M059J (cell line): Measurements from ENCODE around the gene TSPAN16. TPM values are rescaled to one million over a fixed set of nuclear protein-coding genes. Genes with fewer than 3 reads are reported as not detected.
A peak's percentile ranks its signal among the peaks of the same experiment; 100 is the strongest.

Source experiments
- DNase-seq: peaks from one replicate; pipeline ENCODE4 v3.0.0-alpha.2; 2012; ENCODE audit warnings: low read depth
- total RNA-seq: library from RNA; depleted of rRNA; stranded (reverse); fragments of >200 nt; shearing (Covaris generic); gene quantifications from 2 replicates; pipeline ENCODE4 v1.2.3, GENCODE V29; 2014

Gene TSPAN16
- total RNA-seq, 1 experiment from 2014 or later: not detected

GRCh38 chr19:11268783-11269267 is 27.1 kb upstream of the TSPAN16 start:
- DNase-seq: peak; percentile 57

- no peak for DNase-seq
Measured at GRCh38 chr19:11269408-11269807, 26.6 kb upstream of the TSPAN16 start.

GRCh38 chr19:11273296-11273695 is 22.7 kb upstream of the TSPAN16 start:
- no peak for DNase-seq

GRCh38 chr19:11273989-11274388 is 22.0 kb upstream of the TSPAN16 start:
- DNase-seq: no peak

- DNase-seq: no peak
Measured at GRCh38 chr19:11274533-11275086, 21.4 kb upstream of the TSPAN16 start.

GRCh38 chr19:11278670-11279069 is 17.3 kb upstream of the TSPAN16 start:
- DNase-seq: no peak

- DNase-seq: peak; percentile 41
Measured at GRCh38 chr19:11279505-11280236, 16.3 kb upstream of the TSPAN16 start.

GRCh38 chr19:11281356-11282049 is 14.5 kb upstream of the TSPAN16 start:
- peak; percentile 36 for DNase-seq

GRCh38 chr19:11284515-11284914 is 11.4 kb upstream of the TSPAN16 start:
- no peak for DNase-seq

- DNase-seq: no peak
Measured at GRCh38 chr19:11286312-11286974, 9.5 kb upstream of the TSPAN16 start.

GRCh38 chr19:11288349-11288748 is 7.6 kb upstream of the TSPAN16 start:
- peak; percentile 29 for DNase-seq

GRCh38 chr19:11290256-11290655 is 5.7 kb upstream of the TSPAN16 start:
- no peak for DNase-seq

- DNase-seq: no peak
Measured at GRCh38 chr19:11291415-11291814, 4.5 kb upstream of the TSPAN16 start.

- DNase-seq: no peak
Measured at GRCh38 chr19:11291991-11292390, 4.0 kb upstream of the TSPAN16 start.

GRCh38 chr19:11293433-11294389 is 2.2 kb upstream of the TSPAN16 start:
- DNase-seq: peak; percentile 92

GRCh38 chr19:11295180-11295579 is 780 bp upstream of the TSPAN16 start:
- DNase-seq: no peak

GRCh38 chr19:11296264-11296663 is 304 bp downstream of the TSPAN16 start:
- no peak for DNase-seq

- no peak for DNase-seq
Measured at GRCh38 chr19:11299946-11300810, 4.2 kb downstream of the TSPAN16 start.

- no peak for DNase-seq
Measured at GRCh38 chr19:11300811-11301120, 4.8 kb downstream of the TSPAN16 start.

- no peak for DNase-seq
Measured at GRCh38 chr19:11304936-11305335, 9.0 kb downstream of the TSPAN16 start.
